GM12874 (cell line): ENCODE measurements around the gene SLITRK6.

Experiments used
- TF ChIP-seq, protein P1 (sequence below): IDR thresholded peaks from 2 replicates; pipeline ENCODE4 v1.5.1; 2011; ENCODE audit warnings: low read depth, mild to moderate bottlenecking, control low read depth, low read length, moderate library complexity; ENCODE audit not compliant: insufficient read depth

Gene SLITRK6, protein sequence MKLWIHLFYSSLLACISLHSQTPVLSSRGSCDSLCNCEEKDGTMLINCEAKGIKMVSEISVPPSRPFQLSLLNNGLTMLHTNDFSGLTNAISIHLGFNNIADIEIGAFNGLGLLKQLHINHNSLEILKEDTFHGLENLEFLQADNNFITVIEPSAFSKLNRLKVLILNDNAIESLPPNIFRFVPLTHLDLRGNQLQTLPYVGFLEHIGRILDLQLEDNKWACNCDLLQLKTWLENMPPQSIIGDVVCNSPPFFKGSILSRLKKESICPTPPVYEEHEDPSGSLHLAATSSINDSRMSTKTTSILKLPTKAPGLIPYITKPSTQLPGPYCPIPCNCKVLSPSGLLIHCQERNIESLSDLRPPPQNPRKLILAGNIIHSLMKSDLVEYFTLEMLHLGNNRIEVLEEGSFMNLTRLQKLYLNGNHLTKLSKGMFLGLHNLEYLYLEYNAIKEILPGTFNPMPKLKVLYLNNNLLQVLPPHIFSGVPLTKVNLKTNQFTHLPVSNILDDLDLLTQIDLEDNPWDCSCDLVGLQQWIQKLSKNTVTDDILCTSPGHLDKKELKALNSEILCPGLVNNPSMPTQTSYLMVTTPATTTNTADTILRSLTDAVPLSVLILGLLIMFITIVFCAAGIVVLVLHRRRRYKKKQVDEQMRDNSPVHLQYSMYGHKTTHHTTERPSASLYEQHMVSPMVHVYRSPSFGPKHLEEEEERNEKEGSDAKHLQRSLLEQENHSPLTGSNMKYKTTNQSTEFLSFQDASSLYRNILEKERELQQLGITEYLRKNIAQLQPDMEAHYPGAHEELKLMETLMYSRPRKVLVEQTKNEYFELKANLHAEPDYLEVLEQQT

DNA sequence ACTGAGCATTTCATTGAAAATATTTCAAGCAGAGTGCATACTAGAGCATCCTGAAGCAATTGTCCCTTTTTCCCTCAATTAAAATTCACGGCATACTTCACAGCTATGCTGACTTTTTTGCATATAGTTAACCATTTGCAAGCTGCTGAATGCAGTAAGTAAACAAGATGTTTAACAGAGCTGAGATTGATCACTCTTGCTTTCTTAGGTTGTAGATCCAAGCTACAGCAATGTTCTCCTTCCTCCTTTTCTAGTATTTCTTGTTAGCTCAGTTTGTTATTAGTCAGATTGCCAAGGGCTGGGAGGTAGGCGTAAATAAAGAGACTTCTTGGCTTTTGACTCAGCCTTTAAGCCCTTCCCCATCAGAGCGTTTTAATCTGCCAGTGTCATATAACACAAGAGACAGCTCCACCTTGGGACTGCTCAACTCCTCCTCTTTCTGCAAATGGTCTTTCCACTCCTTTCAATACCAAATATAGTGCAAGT is at the start of gene SLITRK6:
Gene SLITRK6, minus strand, starts transcription at position 323 of the 486 bp plus-strand sequence. CDS start 2,911 bp downstream, outside the sequence.
- TF ChIP-seq, protein P1, sequence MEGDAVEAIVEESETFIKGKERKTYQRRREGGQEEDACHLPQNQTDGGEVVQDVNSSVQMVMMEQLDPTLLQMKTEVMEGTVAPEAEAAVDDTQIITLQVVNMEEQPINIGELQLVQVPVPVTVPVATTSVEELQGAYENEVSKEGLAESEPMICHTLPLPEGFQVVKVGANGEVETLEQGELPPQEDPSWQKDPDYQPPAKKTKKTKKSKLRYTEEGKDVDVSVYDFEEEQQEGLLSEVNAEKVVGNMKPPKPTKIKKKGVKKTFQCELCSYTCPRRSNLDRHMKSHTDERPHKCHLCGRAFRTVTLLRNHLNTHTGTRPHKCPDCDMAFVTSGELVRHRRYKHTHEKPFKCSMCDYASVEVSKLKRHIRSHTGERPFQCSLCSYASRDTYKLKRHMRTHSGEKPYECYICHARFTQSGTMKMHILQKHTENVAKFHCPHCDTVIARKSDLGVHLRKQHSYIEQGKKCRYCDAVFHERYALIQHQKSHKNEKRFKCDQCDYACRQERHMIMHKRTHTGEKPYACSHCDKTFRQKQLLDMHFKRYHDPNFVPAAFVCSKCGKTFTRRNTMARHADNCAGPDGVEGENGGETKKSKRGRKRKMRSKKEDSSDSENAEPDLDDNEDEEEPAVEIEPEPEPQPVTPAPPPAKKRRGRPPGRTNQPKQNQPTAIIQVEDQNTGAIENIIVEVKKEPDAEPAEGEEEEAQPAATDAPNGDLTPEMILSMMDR: no peak

DNA sequence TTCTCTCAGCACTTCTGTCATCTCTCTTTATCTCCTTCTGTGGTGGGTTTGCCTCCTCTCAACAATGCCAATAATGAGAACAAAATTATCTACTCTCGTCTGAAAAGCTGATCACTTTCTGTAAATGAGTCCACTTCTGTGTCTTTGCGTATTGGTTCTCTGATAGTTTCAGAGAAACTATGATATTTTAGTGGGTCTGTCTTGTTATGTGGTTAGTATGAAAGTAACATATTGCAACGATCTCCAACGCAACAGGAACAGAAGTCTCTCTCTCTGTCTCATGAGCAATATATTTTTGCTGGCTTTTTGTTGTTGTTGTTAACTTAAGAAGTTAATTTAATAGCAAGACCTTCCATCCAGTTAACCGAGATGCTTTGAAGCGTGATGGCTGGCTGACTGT is 47.8 kb upstream of the SLITRK6 start:
- TF ChIP-seq, protein P1: no peak

DNA sequence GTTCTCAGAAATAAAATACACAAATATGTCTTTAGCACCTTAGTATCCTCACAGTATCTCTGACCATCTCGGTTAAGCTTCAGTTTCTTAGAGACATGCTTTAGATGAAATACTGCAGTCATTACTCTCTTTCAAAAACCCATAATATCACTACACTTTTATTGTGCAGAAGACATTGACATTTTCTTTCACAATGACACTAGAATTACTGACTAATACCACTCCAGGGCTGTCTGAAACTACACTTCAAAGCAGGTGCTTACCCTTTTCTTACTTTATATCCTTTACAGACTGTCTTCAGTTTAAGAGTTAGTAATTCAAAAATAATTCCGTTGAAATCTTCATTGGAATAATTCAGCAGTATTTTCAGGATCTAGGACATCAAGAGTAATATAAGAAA is 42.2 kb upstream of the SLITRK6 start:
- TF ChIP-seq, protein P1: no peak

DNA sequence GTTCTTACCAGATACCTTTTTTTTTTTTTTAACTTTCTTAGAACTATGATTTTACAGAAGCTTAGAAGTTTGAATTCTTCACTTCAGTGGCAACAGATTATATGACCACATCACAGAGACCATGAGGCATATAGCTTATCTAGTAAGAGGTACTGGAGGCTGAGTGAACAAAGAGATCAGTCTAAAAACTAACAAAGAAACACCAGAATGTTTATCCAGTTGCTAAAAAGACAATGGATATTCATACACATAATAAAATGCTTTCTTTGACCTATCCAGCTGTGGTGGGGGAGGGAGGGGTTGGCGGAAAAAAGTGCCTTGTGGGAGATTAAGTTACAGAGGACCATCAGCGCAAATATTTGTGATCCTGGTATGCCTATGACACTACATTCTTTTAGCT is 34.7 kb upstream of the SLITRK6 start:
- TF ChIP-seq, protein P1: no peak

DNA sequence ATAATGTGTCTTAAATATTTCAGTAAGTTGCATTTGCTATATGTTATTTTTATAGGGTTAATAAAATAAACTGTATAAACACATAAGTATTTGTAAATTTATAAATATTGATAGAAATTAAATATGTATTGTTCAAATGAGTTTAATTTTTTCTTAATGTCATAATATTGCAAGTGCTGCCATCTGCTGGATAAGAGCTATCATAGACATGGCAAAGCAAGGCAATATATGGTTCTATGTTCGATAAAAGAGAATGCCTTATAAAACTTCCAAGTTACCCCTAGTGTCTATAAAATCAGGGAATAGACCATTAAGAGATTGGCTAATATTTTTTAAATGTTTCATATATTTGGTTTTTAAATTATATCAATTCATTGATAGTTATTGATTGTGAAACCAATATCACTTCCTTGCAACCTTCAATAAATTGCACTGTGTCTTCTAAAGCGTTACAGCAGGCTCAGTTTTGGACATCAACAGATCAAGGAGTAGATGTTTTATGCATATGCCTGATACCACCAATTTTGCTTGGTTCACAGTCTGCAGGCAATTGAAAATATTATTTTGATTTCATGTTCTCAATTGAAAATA is 29.0 kb upstream of the SLITRK6 start:
- TF ChIP-seq, protein P1: peak; percentile 31; the same call in 1 of the 2 replicates

DNA sequence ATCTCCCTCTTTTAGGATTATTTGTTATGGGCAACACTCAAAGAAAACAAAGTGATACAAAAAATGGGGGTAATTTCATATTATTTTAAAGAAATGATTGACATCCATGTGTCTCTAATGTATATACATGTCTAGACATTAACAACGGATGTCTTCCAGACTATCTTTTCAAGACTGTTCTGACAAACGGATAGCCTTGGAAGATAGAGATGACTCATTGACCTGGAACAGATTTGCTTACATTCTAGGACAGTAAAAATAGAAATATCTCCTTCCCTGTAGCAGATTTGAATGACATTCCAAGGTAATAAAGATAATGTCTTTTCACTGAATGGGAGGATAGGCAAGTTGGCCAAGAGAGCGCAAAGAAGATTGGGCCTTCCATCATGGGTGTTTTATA is 26.2 kb upstream of the SLITRK6 start:
- TF ChIP-seq, protein P1: no peak

DNA sequence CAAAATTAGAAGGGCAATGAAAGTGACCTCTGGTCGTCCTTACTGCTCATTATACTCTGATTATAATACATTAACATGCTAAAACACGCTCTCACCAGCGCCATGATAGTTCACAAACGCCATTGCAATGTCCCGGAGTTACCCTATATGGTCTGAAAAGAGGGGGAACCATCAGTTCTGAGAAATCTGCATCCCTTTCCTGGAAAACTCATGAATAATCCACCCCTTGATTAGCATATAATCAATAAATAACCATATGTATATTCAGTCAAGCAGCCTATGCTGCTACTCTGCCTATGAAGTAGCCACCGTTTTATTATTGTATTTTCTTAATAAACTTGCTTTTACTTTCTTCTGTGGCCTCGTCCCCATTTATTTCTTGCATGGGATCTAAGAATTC is 24.6 kb upstream of the SLITRK6 start:
- TF ChIP-seq, protein P1: no peak
